HepG2 (cell line): ENCODE data around the gene IL1RAP. TPM values are rescaled to one million over a fixed set of nuclear protein-coding genes. Genes with fewer than 3 reads are reported as not detected.

Source experiments
- ARID3A ChIP-seq: IDR thresholded peaks from 2 replicates; pipeline ENCODE4 v1.6.1; 2012; ENCODE audit warnings: low read depth, low read length, improper control_type of control experiment
- HNF1B ChIP-seq: sonication (generic); formaldehyde crosslinking; IDR thresholded peaks from 2 replicates; pipeline ENCODE4 v1.5.1; 2020; ENCODE audit warnings: mild to moderate bottlenecking, moderate library complexity, missing genetic modification reagents
- HOXA5 ChIP-seq: sonication (generic); formaldehyde crosslinking; IDR thresholded peaks from 2 replicates; pipeline ENCODE4 v1.4.0; 2020; ENCODE audit warnings: missing genetic modification reagents
- KLF12 ChIP-seq: sonication (generic); formaldehyde crosslinking; IDR thresholded peaks from 2 replicates; pipeline ENCODE4 v1.4.0; 2020; ENCODE audit warnings: missing genetic modification reagents, borderline replicate concordance
- KMT2A ChIP-seq: sonication (generic); formaldehyde crosslinking; IDR thresholded peaks from 2 replicates; pipeline ENCODE4 v1.4.0; 2020; ENCODE audit warnings: missing genetic modification reagents
- MBD4 ChIP-seq: IDR thresholded peaks from 2 replicates; pipeline ENCODE4 v1.6.1; 2012; ENCODE audit warnings: low read length, inconsistent platforms, borderline replicate concordance
- PBX2 ChIP-seq: IDR thresholded peaks from 2 replicates; pipeline ENCODE4 v1.6.1; 2016; ENCODE audit warnings: control low read depth
- PHF5A ChIP-seq: IDR thresholded peaks from one replicate; pipeline ENCODE4 v1.6.1; 2018; ENCODE audit warnings: low read depth, missing genetic modification reagents; ENCODE audit not compliant: unreplicated experiment
- ZNF136 ChIP-seq: sonication (generic); formaldehyde crosslinking; IDR thresholded peaks from 2 replicates; pipeline ENCODE4 v1.8.1; 2022; ENCODE audit warnings: low read depth, mild to moderate bottlenecking, moderate library complexity, missing genetic modification reagents
- ZNF512B ChIP-seq: sonication (generic); formaldehyde crosslinking; IDR thresholded peaks from 2 replicates; pipeline ENCODE4 v1.5.1; 2020; ENCODE audit warnings: missing genetic modification reagents, mild to moderate bottlenecking, borderline replicate concordance
- ZNF567 ChIP-seq: sonication (generic); formaldehyde crosslinking; IDR thresholded peaks from 2 replicates; pipeline ENCODE4 v1.8.1; 2023; ENCODE audit warnings: mild to moderate bottlenecking, missing genetic modification reagents, borderline replicate concordance
- ZNF672 ChIP-seq: sonication (generic); formaldehyde crosslinking; IDR thresholded peaks from 2 replicates; pipeline ENCODE4 v1.8.1; 2022; ENCODE audit warnings: missing genetic modification reagents
- polyA plus RNA-seq, 8 experiments: library from polyadenylated mRNA; depleted of rRNA in 3 of 8; stranded (reverse) in 7 of 8; unstranded in 1 of 8; fragments of >200 nt; fragmentation: Illumina TruSeq in 4 of 8; extraction: Trizol in 4 of 8; gene quantifications; 2 replicates each; pipeline versions ENCODE4 v1.2.1 to v1.2.3, GENCODE V29; 2011 to 2016; ENCODE audit warnings: low read depth in 4 of 8, missing spikeins in 1 of 8, mixed read lengths in 1 of 8; ENCODE audit not compliant: insufficient read depth in 1 of 8
- total RNA-seq, 5 experiments: library from RNA; depleted of rRNA; stranded (reverse); fragments of >200 nt; fragmentation: Illumina TruSeq; extraction: Trizol; gene quantifications; 2 replicates each; pipeline ENCODE4 v1.2.3, GENCODE V29; 2016; ENCODE audit warnings: low read depth in 1 of 5
- TF ChIP-seq, protein P1 (sequence below): sonication (generic); formaldehyde crosslinking; IDR thresholded peaks from 2 replicates; pipeline ENCODE4 v1.5.1; 2020; ENCODE audit warnings: mild to moderate bottlenecking, missing genetic modification reagents, moderate library complexity
- TF ChIP-seq, protein P2 (sequence below): sonication (generic); formaldehyde crosslinking; IDR thresholded peaks from 2 replicates; pipeline ENCODE4 v1.4.0; 2020; ENCODE audit warnings: missing genetic modification reagents, low read depth, mild to moderate bottlenecking, borderline replicate concordance

Gene IL1RAP
- total and polyA plus RNA-seq, 2 of the 13 experiments (the other 11 are each of a cell fraction or from before 2014, with no cell fraction given): 18.3 to 54.9 TPM

DNA sequence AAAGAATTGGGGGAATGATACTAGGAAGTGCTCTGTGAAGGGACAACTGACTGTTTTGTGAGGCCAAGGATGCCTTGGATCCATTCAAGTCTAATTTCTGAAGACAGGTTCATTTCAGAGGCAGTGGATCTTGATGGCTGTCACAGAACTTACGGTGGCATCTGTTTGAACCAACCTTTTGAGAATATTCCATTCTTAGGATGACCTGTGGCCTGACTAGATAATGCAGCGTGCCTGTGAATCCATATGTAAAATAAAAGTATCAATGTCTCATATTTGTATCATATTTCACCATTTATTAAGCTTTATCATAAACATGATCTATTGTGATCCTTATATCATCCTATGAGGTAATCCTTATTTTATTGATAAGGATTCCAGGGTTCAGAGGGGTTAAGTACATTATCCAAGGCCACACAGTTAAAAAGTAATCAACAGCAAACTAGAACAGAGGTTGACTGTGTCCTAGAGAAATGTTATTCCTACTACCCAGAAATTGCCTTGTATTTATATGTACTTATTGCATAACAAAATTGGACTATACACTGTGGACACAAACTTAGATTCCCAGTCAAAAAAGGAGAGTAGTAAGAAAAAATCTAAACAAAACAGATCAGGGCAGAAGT lies 34.3 kb downstream of the IL1RAP start (continued):
- TF ChIP-seq ARID3A: peak; percentile 100
- TF ChIP-seq, protein P1, sequence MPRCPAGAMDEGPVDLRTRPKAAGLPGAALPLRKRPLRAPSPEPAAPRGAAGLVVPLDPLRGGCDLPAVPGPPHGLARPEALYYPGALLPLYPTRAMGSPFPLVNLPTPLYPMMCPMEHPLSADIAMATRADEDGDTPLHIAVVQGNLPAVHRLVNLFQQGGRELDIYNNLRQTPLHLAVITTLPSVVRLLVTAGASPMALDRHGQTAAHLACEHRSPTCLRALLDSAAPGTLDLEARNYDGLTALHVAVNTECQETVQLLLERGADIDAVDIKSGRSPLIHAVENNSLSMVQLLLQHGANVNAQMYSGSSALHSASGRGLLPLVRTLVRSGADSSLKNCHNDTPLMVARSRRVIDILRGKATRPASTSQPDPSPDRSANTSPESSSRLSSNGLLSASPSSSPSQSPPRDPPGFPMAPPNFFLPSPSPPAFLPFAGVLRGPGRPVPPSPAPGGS (CRISPR knock-in tag): no peak
- TF ChIP-seq ZNF672 (CRISPR knock-in tag): no peak
- peak; percentile 77; the same call in 1 of the 2 replicates for TF ChIP-seq MBD4
- TF ChIP-seq ZNF136 (CRISPR knock-in tag): no peak
- no peak for TF ChIP-seq KLF12 (CRISPR knock-in tag)
- TF ChIP-seq, protein P2, sequence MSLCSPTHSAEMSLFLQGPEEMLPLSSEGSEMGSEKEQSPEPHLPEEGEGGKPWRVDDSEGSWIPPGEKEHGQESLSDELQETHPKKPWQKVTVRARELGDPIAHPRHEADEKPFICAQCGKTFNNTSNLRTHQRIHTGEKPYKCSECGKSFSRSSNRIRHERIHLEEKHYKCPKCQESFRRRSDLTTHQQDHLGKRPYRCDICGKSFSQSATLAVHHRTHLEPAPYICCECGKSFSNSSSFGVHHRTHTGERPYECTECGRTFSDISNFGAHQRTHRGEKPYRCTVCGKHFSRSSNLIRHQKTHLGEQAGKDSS: no peak
- TF ChIP-seq PBX2: no peak
- TF ChIP-seq PHF5A: no peak
- no peak for TF ChIP-seq HOXA5 (CRISPR knock-in tag)
- peak; percentile 75; the same call in 1 of the 2 replicates for TF ChIP-seq ZNF512B (CRISPR knock-in tag)
- no peak for TF ChIP-seq ZNF567 (CRISPR knock-in tag)
- TF ChIP-seq HNF1B (CRISPR knock-in tag): no peak
- no peak; the same call in 1 of the 2 replicates for TF ChIP-seq KMT2A (CRISPR knock-in tag)
